HUES64 (cell line): ENCODE data around the gene JAG2.

ENCODE experiments used
- H3K27ac ChIP-seq: 2 replicates; pipeline ENCODE4 v1.7.0; 2013; ENCODE audit warnings: low read depth, low read length, inconsistent platforms
- H3K27me3 ChIP-seq: 2 replicates; pipeline ENCODE4 v1.6.1; 2013; ENCODE audit warnings: mild to moderate bottlenecking, low read length; ENCODE audit not compliant: insufficient read depth
- H3K36me3 ChIP-seq: 2 replicates; pipeline ENCODE4 v1.6.1; 2013; ENCODE audit warnings: mild to moderate bottlenecking, low read length; ENCODE audit not compliant: insufficient read depth
- H3K4me1 ChIP-seq: 2 replicates; pipeline ENCODE4 v1.6.1; 2013; ENCODE audit warnings: mild to moderate bottlenecking, low read length, moderate library complexity; ENCODE audit not compliant: insufficient read depth
- H3K4me3 ChIP-seq: 2 replicates; pipeline ENCODE4 v1.5.1; 2013; ENCODE audit warnings: mild to moderate bottlenecking, low read length, moderate library complexity
- H3K9ac ChIP-seq: 2 replicates; pipeline ENCODE4 v1.6.1; 2013; ENCODE audit warnings: mild to moderate bottlenecking, low read depth, low read length
- H3K9me3 ChIP-seq: 2 replicates; pipeline ENCODE4 v1.6.1; 2013; ENCODE audit warnings: low read depth, low read length; ENCODE audit not compliant: insufficient read depth
- WGBS: fragments of 150-250, 120-280 bp; methylation state at CpG from one replicate; pipeline ENCODE4 v1.1.7; 2013; ENCODE audit warnings: missing lambda C conversion rate; 5-methylcytosine and 5-hydroxymethylcytosine counted together

JAG2 gene

DNA sequence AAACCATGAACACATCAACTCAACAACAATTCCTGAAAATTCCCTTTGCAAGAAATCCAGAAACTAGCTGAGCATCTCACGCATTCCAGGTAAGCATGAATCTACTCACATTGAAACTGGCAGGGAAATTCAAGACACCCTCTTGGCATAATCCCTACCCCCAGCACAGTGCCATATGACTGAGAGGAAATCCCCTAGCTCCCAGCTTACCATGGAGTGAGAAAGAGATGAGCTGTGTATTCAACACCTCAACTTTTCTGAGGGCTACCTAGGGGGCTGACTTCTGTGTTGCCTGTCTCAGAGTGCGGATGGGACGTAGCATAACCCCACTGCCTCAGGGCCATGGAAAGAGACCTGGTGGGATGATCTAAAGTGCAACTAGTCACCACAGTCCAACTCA is 65.7 kb downstream of the JAG2 start:
- no peak overlapping the region for H3K4me3 ChIP-seq
- H3K27me3 ChIP-seq: peaks cover 12% of the 10 kb centered on the region; the same call in 1 of the 2 replicates
- H3K9me3 ChIP-seq: peaks cover 24% of the 10 kb centered on the region
- H3K27ac ChIP-seq: no peak overlapping the region
- no peak overlapping the region for H3K9ac ChIP-seq
- 92% methylated on average over 3 of the region's 3 CpGs for WGBS
- H3K36me3 ChIP-seq: no peaks in the 10 kb centered on the region
- no peaks in the 10 kb centered on the region for H3K4me1 ChIP-seq

DNA sequence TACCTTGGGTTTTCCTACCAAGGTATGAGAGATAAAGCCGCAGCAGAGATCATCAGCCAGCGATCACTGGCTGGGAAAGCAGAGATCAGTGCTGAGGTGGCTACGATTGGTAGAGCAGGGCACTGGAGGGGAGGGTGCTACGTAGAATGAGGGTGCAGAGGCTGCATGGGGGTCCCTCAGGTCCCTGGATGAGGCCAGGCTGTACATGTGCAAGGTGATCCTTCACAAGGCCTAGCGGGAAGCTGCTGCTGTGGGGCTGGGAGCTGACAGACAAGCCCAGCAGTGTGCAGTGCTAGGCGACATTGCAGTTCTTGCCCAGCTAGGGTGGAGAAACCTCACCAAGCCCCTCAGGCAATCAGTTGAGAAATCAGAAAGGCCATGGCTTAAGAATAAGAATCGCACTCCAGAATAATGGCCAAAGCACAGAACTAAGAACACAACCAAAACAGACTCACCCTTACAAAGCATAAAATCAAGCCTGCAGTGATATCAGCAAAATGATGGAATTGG is 66.2 kb downstream of the JAG2 start:
- H3K9me3 ChIP-seq: peaks cover 24% of the 10 kb centered on the region
- H3K4me1 ChIP-seq: no peaks in the 10 kb centered on the region
- H3K9ac ChIP-seq: no peak overlapping the region
- H3K36me3 ChIP-seq: no peaks in the 10 kb centered on the region
- 92% methylated on average over 7 of the region's 7 CpGs for WGBS
- no peak overlapping the region for H3K27ac ChIP-seq
- peaks cover 12% of the 10 kb centered on the region; the same call in 1 of the 2 replicates for H3K27me3 ChIP-seq
- no peak overlapping the region for H3K4me3 ChIP-seq

DNA sequence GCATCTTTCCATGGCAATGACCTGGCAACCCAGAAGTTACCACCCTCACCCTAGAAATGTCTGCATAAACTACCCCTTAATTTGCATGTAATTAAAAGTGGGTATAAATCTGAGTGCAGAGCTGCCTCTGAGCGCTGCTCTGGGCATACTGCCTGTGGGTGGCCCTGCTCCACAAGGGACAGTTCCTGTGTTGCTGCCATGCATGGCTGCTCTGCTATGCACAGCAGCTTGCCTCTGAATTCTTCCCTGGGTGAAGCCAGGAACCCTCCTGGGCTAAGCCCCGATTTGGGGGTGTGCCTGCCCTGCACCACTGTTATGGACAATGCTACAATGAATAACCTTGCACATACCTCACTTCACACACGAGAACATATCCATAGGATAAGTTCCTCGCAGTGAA is 67.7 kb downstream of the JAG2 start:
- H3K27me3 ChIP-seq: peaks cover 7% of the 10 kb centered on the region
- H3K27ac ChIP-seq: no peak overlapping the region
- H3K9me3 ChIP-seq: peaks cover 24% of the 10 kb centered on the region
- H3K9ac ChIP-seq: no peak overlapping the region
- H3K4me3 ChIP-seq: no peak overlapping the region
- H3K36me3 ChIP-seq: no peaks in the 10 kb centered on the region
- WGBS: 96% methylated on average over 4 of the region's 4 CpGs
- H3K4me1 ChIP-seq: no peaks in the 10 kb centered on the region

DNA sequence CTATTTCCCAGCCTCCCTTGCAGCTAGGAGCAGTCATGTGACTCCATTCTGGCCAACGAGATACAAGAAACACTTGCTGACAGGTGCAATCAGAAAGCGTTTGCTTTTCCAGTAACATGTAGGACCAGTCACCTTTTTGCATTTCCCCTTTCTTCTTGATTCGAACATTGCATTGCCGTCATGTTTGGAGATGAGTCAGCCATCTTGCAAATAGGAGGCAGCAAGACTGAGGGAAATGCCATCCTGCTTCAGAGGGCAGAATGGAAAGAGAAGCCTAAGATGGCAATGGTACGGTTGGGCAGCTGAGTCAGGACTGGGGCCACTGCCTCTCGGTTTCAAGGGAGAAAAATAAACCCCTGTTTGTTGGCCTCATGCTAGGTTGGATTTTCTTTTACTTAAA is 68.8 kb downstream of the JAG2 start:
- no peak overlapping the region for H3K9ac ChIP-seq
- H3K27me3 ChIP-seq: no peaks in the 10 kb centered on the region; the same call in 1 of the 2 replicates
- H3K4me1 ChIP-seq: no peaks in the 10 kb centered on the region
- peaks cover 24% of the 10 kb centered on the region for H3K9me3 ChIP-seq
- no peaks in the 10 kb centered on the region for H3K36me3 ChIP-seq
- no peak overlapping the region for H3K27ac ChIP-seq
- no peak overlapping the region for H3K4me3 ChIP-seq
- 81% methylated on average over 6 of the region's 6 CpGs for WGBS

DNA sequence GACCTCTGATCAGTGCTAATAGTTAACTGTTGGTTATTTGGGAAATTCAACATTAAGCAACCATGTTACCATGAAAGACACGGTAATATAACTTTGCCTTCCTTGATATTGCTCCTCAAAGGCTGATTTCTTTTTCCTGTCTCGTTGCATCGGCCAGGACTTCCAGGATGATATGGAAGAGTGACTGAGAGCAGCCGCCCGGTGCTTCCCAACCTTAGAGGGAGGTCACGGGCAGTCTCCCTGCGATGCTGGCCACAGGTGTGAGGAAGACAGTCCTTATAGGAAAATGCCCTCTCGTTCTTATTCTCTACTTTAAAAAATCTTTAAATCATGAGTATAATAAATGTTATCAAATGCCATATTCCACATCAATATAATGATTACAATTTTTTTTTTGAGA is 70.3 kb downstream of the JAG2 start:
- Histone ChIP-seq H3K4me1 (0 out of 2 replicates have a peak, but pooled peaks cover 4% of the 10 kb centered on the region), H3K9ac (no peak overlapping the region), H3K4me3 (no peak overlapping the region), H3K36me3 (no peaks in the 10 kb centered on the region), H3K27me3 (peaks cover 15% of the 10 kb centered on the region), H3K27ac (no peak overlapping the region), H3K9me3 (peaks cover 24% of the 10 kb centered on the region)
- 91% methylated on average over 7 of the region's 8 CpGs for WGBS

DNA sequence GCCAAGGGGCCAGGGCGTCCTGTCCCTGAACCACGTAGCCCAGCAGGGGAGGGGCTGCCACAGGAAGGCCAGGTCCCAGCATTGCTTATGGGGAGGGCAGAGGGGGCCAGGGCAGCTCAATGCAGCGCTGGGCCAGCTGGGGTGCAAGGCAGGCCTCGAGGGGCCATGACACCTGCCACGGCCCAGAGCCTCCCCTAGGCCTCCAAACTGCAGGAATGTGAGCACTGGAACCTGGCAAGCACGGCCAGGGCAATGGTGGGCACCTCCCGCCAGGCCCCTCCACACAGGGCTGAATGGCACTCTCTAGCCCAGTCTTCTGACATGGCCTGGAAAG is 70.8 kb downstream of the JAG2 start:
- Histone ChIP-seq H3K36me3 (no peaks in the 10 kb centered on the region), H3K27me3 (peaks cover 18% of the 10 kb centered on the region), H3K4me3 (no peak overlapping the region), H3K4me1 (0 out of 2 replicates have a peak, but pooled peaks cover 6% of the 10 kb centered on the region), H3K9ac (no peak overlapping the region), H3K27ac (no peak overlapping the region), H3K9me3 (peaks cover 24% of the 10 kb centered on the region)
- WGBS: 86% methylated on average over 7 of the region's 7 CpGs

DNA sequence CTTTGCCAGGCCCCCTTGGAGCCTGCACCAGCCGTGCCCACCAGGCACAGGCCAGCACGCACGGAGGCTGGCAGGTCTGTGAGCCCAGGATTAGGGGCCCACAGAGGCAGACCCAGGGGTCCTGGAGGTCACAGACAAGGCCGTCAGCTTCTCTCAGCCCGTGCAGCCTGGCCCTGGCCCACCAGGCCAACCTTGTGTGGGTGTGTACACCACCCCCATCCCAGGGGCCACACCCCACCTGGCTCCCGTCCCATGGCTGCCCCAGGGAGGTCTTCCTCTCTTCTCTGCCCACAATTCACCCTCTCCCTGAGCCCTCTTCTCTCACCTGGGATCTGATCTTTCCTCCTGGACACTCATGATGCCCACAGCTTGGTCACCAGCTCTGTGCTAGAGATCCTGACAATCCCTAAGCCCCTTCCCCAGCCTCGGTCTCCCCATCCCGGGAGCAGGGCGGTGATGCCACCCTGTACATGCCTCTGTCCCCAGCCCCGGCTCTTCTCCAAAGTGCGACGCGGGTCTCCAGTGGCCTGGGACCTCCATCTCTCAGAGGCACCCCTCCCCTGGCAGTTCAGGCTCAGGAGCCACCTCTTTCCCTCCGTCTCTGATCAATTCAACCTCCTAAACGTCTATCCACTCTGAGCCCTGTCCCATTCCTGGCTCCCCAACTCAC is 72.2 kb downstream of the JAG2 start:
- Histone ChIP-seq H3K27me3 (peaks cover 25% of the 10 kb centered on the region), H3K4me1 (0 out of 2 replicates have a peak, but pooled peaks cover 13% of the 10 kb centered on the region), H3K27ac (no peak overlapping the region), H3K9me3 (peaks cover 24% of the 10 kb centered on the region), H3K9ac (no peak overlapping the region), H3K36me3 (no peaks in the 10 kb centered on the region), H3K4me3 (no peak overlapping the region)
- 86% methylated on average over 15 of the region's 15 CpGs for WGBS

DNA sequence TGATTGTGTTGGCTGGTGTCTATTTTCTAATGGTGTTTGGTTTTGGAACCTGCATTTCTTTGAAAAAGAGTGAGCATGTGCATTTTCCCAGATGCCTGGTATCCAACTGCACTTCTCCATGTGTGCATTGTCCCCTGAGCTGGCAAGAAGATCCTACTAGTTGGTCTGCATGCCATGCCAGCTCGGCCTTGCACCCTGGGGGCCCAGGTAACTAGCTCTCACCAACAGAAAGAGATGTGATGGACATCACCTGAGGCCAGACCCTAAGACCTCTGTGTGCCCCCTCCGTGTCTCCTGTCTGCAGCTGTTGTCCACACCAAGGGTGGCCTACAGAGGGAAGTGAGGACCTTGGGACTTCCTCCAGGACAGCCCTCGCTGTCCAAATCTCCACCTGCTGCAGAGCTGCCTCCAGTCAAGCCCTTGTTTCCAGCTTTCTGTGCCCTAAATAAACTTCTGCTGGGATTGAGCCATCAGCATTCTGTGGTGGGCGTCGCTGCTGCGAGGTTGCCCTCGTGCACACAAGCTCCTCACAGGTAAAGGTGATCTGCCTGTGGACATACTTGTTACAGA is 73.3 kb downstream of the JAG2 start:
- peaks cover 15% of the 10 kb centered on the region for H3K9me3 ChIP-seq
- H3K27ac ChIP-seq: no peak overlapping the region
- H3K4me3 ChIP-seq: no peak overlapping the region
- 93% methylated on average over 7 of the region's 7 CpGs for WGBS
- H3K4me1 ChIP-seq: 0 out of 2 replicates have a peak, but pooled peaks cover 13% of the 10 kb centered on the region
- peaks cover 25% of the 10 kb centered on the region for H3K27me3 ChIP-seq
- no peak overlapping the region for H3K9ac ChIP-seq
- H3K36me3 ChIP-seq: no peaks in the 10 kb centered on the region

DNA sequence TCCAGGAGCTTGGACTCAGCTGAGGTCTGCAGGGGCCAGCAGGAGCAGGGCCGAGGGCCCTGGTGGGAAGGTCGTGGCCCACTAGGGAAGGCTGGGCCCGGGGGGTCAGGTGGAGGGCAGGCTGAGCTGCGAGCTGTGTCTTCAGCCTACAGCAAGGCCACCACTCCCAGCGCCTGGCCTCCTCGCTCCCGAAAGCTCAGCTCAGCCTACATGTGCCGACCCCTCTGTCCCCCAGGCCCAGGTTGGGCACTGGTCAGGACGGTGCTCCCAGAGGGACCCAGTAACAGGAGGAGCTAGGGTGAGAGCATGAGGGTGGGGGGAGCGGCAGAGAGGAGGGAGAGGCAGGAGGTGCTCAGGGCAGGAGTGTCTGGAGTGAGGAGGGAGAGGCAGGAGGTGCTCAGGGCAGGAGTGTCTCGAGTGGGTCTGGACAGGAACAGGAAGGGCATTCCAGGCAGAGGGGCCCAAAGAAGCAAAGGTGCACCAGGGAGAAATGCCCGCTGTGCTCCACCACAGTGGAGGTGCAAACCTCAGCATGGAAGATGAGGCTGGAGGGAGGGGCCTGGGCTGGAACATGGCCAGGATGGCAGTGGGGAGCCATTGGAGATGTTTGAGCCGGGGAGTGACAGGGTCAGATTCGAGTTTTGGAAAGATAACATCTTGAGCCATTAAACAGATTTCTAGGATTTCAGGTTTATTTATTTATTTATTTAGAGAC is 74.2 kb downstream of the JAG2 start:
- H3K9me3 ChIP-seq: peaks cover 6% of the 10 kb centered on the region; the same call in 1 of the 2 replicates
- H3K36me3 ChIP-seq: no peaks in the 10 kb centered on the region
- WGBS: 76% methylated on average over 13 of the region's 14 CpGs
- 0 out of 2 replicates have a peak, but pooled peaks cover 13% of the 10 kb centered on the region for H3K4me1 ChIP-seq
- H3K27ac ChIP-seq: no peak overlapping the region
- peaks cover 26% of the 10 kb centered on the region for H3K27me3 ChIP-seq
- H3K9ac ChIP-seq: no peak overlapping the region
- peak overlapping the region; percentile 63 for H3K4me3 ChIP-seq

DNA sequence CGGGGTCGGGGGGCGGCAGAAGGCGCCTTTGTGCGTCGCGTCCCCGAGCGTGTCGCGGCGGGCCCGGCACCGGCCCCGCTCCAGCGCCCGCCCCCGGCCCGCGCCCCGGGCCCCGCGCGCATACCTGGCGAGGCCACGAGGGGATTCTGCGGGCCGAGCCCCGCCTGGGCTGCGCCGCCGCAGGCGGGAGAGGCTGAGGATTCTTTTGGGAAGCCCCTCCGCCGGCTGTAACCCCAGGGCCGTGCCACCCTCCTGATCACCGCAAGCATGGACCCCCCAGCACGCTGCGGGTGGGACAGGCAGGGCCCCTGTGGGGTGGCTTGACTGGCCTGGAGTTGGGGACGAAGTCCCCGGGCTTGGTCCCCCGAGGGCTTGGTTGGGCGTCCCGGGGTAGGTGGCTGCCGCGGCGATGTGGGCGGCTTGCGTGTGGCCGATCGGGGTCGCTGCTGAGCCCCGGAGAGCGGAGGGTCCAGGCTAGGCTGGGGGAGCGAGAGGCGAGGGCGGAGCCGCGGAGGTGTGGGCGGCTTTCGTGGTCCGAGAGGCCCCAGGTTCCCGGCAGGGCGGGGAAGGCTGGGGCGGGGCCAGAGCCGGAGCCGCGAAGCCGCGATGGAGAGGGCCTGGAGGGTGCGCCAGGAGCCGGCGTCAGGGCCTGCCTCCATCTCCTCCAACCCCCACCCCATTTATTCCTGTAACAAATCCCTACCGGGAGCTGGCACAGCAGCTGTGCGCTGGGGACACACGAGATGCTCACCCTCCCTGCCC is 75.0 kb downstream of the JAG2 start:
- Histone ChIP-seq H3K9me3 (peaks cover 4% of the 10 kb centered on the region; the same call in 1 of the 2 replicates), H3K4me1 (peaks cover 15% of the 10 kb centered on the region; the same call in 1 of the 2 replicates), H3K27ac (no peak overlapping the region), H3K27me3 (peaks cover 33% of the 10 kb centered on the region), H3K9ac (peak overlapping the region; percentile 48), H3K36me3 (no peaks in the 10 kb centered on the region), H3K4me3 (peak overlapping the region; percentile 63)
- 1% methylated on average over 76 of the region's 76 CpGs for WGBS
